Right lobe of liver (tissue), 4 donors: ENCODE results near the gene CCT2.

Experiments
- CTCF ChIP-seq, 4 donors: fragments of 200-600 bp in 3 of 4; fragments of 450-650 bp in 1 of 4; IDR thresholded peaks; one replicate each; pipeline versions ENCODE4 v1.5.1 to v1.8.0; 2016 to 2022; ENCODE audit warnings: antibody characterized with exemption in 4 of 4, mild to moderate bottlenecking in 2 of 4
- POLR2A ChIP-seq: fragments of 450-650 bp; IDR thresholded peaks from one replicate; pipeline ENCODE4 v1.6.1; 2017; ENCODE audit warnings: antibody characterized with exemption, mild to moderate bottlenecking
- donor health status: DM: no; HTN: no; CAD: no.
- donor health status: DM: no; HTN: no; CAD: no.
- donor health status: DM: no; HTN: yes; CAD: no.

GRCh38 chr12:69610729-69611128 lies 25.5 kb downstream of the CCT2 start, which contains the start of gene LRRC10:
- TF ChIP-seq CTCF (IDR thresholded peaks at IDR 0.05), result no peak
- no peak for TF ChIP-seq POLR2A
